Uterus (tissue), 4 donors: ENCODE data around the gene ATP8A2. TPM values are rescaled to one million over a fixed set of nuclear protein-coding genes. Genes with fewer than 3 reads are reported as not detected.

ENCODE experiments used
- DNase-seq, 2 donors: peaks; one replicate each; pipeline ENCODE4 v3.0.0-alpha.2; 2019 to 2020
- H3K27ac ChIP-seq, 2 donors: fragments of 200-600 bp; sonication (generic); 1 replicate in 1 of 2; 2 replicates in 1 of 2; pipeline ENCODE4 v1.5.1; 2016 to 2018
- H3K27me3 ChIP-seq, 2 donors: fragments of 200-600 bp; sonication (generic); one replicate each; pipeline ENCODE4 v1.5.1; 2018 to 2019; ENCODE audit warnings: control low read depth in 1 of 2
- H3K36me3 ChIP-seq, 2 donors: fragments of 200-600 bp; sonication (generic); one replicate each; pipeline ENCODE4 v1.5.1; 2019; ENCODE audit warnings: control low read depth in 1 of 2
- H3K4me1 ChIP-seq, 2 donors: fragments of 200-600 bp; sonication (generic); one replicate each; pipeline ENCODE4 v1.5.1; 2018 to 2019; ENCODE audit warnings: control low read depth in 1 of 2
- H3K4me3 ChIP-seq, 2 donors: fragments of 200-600 bp; sonication (generic); 1 replicate in 1 of 2; 2 replicates in 1 of 2; pipeline ENCODE4 v1.5.1; 2018 to 2019; ENCODE audit warnings: mild to moderate bottlenecking in 1 of 2
- H3K9me3 ChIP-seq, 2 donors: fragments of 200-600 bp; sonication (generic); one replicate each; pipeline ENCODE4 v1.5.1; 2019; ENCODE audit warnings: control low read depth in 1 of 2
- CTCF ChIP-seq, 4 experiments: fragments of 200-600 bp in 2 of 4; fragments of 450-650 bp in 2 of 4; sonication (generic) in 2 of 4; IDR thresholded peaks; one replicate each; pipeline ENCODE4 v1.5.1; 2016 to 2019; ENCODE audit warnings: antibody characterized with exemption in 4 of 4, mild to moderate bottlenecking in 2 of 4, moderate library complexity in 1 of 4
- POLR2A ChIP-seq, 2 donors: fragments of 450-650 bp; IDR thresholded peaks; one replicate each; pipeline ENCODE4 v1.6.1; 2016; ENCODE audit warnings: antibody characterized with exemption in 2 of 2, mild to moderate bottlenecking in 1 of 2, moderate library complexity in 1 of 2
- intact Hi-C: fragments of 100-400 bp; cut with DNase I; formaldehyde crosslinking; loops from one replicate; pipeline ENCODE4 v1.15.1; 2023; ENCODE audit warnings: low total_unique reads
- total RNA-seq, 4 donors: library from RNA; depleted of rRNA in 3 of 4; stranded (reverse); fragments of >200 nt in 3 of 4; gene quantifications; one replicate each; pipeline versions ENCODE4 v1.1.0 to v1.2.4, GENCODE V29; 2014 to 2023
- donor health status: DM: yes; HTN: yes; CAD: no.

Gene ATP8A2
- total RNA-seq, 4 donors from 2014 or later, result 0.64 to 21.4 TPM; not detected in 2

GRCh38 chr13:25682276-25682675 is 310.5 kb downstream of the ATP8A2 start:
- no peak for DNase-seq

GRCh38 chr13:25683056-25683455 is 311.3 kb downstream of the ATP8A2 start:
- Histone ChIP-seq H3K27me3 (no peaks in the 10 kb centered on the region), H3K27ac (no peak overlapping the region), H3K4me1 (no peaks in the 10 kb centered on the region), H3K36me3 (no peaks in the 10 kb centered on the region), H3K9me3 (no peaks in the 10 kb centered on the region), H3K4me3 (no peak overlapping the region)
- TF ChIP-seq POLR2A (IDR thresholded peaks at IDR 0.05), result no peak
- TF ChIP-seq CTCF (IDR thresholded peaks at IDR 0.05), result no peak
- DNase-seq, result no peak
- intact Hi-C loops, result no loop called here

More at GRCh38 chr13:25682276-25682675, 310.5 kb downstream of the ATP8A2 start:
- H3K36me3 ChIP-seq, result no peaks in the 10 kb centered on the region
- intact Hi-C loops, result no loop called here
- H3K4me1 ChIP-seq, result no peaks in the 10 kb centered on the region
- H3K4me3 ChIP-seq, result no peak overlapping the region
- no peaks in the 10 kb centered on the region for H3K9me3 ChIP-seq
- no peaks in the 10 kb centered on the region for H3K27me3 ChIP-seq
- no peak overlapping the region for H3K27ac ChIP-seq
- TF ChIP-seq CTCF (IDR thresholded peaks at IDR 0.05) (no peak), POLR2A (IDR thresholded peaks at IDR 0.05) (no peak)

- Histone ChIP-seq H3K4me1 (no peaks in the 10 kb centered on the region), H3K9me3 (no peaks in the 10 kb centered on the region), H3K27me3 (no peaks in the 10 kb centered on the region), H3K27ac (no peak overlapping the region), H3K4me3 (no peak overlapping the region), H3K36me3 (no peaks in the 10 kb centered on the region)
- intact Hi-C loops, result no loop called here
- DNase-seq, result no peak
- no peak for TF ChIP-seq CTCF (IDR thresholded peaks at IDR 0.05)
- no peak for TF ChIP-seq POLR2A (IDR thresholded peaks at IDR 0.05)
These were observed 312.0 kb downstream of the ATP8A2 start for GRCh38 chr13:25683662-25684370.

GRCh38 chr13:25684491-25684890 is 312.7 kb downstream of the ATP8A2 start:
- intact Hi-C loops, result no loop called here
- Histone ChIP-seq H3K4me1 (no peaks in the 10 kb centered on the region), H3K4me3 (no peak overlapping the region), H3K27me3 (no peaks in the 10 kb centered on the region), H3K9me3 (no peaks in the 10 kb centered on the region), H3K27ac (no peak overlapping the region), H3K36me3 (no peaks in the 10 kb centered on the region)
- TF ChIP-seq POLR2A (IDR thresholded peaks at IDR 0.05) (no peak), CTCF (IDR thresholded peaks at IDR 0.05) (no peak)
- DNase-seq, result no peak

- Histone ChIP-seq H3K36me3 (no peaks in the 10 kb centered on the region), H3K27me3 (no peaks in the 10 kb centered on the region), H3K4me1 (no peaks in the 10 kb centered on the region), H3K4me3 (no peak overlapping the region), H3K27ac (no peak overlapping the region), H3K9me3 (no peaks in the 10 kb centered on the region)
- intact Hi-C loops, result no loop called here
- TF ChIP-seq CTCF (IDR thresholded peaks at IDR 0.05) (no peak), POLR2A (IDR thresholded peaks at IDR 0.05) (no peak)
- no peak for DNase-seq
These were observed 315.2 kb downstream of the ATP8A2 start for GRCh38 chr13:25686831-25687470.
